ENCODE data around the gene ART4.

The ART4 gene

GRCh38 chr12:14850929-14851663 is 7.8 kb upstream of the ART4 start:
- DNase-seq: no peak

- DNase-seq: no peak
Measured at GRCh38 chr12:14849661-14850060, 6.3 kb upstream of the ART4 start.

GRCh38 chr12:14846876-14847580 is 3.7 kb upstream of the ART4 start:
- DNase-seq: no peak

- no peak for DNase-seq
Measured at GRCh38 chr12:14846042-14846587, 2.8 kb upstream of the ART4 start.

DNA sequence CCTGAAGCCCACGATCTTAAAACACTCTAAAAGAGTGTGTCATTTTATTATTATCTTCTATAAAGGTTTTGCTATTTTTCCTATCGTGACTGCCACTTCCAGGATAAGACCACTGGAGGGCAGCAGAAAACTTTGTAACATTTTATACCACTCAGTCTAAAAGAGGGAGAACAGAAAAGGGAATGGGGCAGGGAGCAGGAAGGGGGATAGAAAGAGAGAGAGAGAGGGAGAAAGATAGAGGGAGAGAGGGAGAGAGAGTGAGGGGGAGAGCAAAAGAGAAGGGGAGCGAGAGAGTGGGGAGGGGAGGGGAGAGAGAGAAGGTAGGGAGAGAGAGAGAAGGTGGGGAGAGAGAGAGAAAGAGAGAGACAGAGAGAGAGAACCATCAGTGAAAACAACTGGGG is 2.0 kb upstream of the ART4 start:
- DNase-seq: peak; percentile 40

DNA sequence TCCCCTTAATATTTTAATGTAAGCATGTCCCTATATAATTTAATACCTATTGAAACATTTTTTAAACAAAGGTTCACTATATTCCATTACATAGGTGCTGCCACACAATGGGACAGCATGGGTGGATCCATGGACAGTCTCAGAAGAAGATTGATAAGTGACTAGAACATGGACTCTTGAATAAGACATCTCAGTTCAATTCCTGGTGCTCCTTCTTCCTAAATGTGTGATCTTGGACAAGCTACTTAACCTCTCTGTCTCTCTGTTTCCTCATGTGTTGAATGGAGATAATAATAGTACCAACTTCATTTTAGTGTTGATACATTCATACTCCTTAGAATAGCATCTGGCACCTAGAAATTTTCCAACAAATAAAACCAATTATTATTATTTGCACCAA is 1.1 kb upstream of the ART4 start:
- DNase-seq: no peak

DNA sequence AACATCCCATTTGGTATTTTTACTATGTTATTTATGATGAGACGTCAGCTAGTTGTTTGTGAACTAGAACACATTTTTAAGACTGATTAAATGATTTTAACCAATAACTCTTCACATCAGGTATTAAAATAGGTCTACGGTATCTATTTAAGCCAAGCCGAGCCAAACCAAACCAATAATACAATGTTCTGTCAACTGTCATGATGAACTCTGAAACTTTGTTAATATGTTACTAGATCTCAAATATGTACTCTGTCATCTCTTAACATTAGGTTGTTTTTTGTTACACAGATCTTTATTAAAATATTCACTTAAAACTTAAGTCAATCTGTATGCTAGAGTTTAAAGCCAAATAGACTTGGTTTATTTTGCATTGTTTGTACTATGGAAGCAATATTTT is 1.0 kb downstream of the ART4 start:
- no peak for DNase-seq

DNA sequence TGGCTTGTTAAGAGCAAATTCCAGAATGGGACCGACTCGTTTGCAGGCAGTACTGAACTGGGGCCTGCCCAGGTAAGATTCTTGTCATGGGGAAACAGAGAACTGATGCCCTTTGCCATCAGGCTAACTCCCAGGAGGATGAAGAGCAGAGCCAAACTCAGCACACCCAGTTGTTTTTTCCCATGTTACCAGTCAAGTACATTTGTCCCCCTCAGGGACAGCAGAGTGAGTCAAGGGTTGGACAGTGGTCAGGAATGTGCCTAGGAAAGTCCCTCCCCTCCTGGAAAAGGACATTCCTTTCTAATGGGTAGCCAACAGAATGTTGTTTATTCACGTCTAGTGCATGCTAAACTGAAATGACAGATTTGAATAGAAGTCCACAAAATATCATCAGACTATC is 1.6 kb downstream of the ART4 start:
- DNase-seq: no peak

DNA sequence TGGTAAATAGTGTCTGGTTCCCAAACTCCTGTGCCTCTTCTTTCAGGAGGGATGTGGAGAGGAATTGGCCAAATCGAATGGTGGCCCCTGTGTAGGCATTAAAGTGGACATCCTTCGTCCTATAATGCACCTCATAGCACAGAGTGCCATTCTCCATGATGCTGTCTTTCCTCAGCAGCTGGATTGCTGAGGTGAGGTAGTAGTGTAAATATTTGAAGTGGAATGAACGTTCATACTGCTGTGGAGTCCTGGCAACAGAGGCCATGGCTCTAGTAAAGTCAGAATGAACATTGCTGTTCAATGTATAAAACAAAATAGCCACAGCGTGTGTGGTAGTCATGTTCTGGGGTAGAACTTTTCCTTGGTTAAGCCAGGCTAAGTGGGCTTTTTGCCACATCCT is 2.7 kb downstream of the ART4 start:
- no peak for DNase-seq

GRCh38 chr12:14839262-14839661 is 4.1 kb downstream of the ART4 start:
- DNase-seq: no peak

- no peak for DNase-seq
Measured at GRCh38 chr12:14836336-14837210, 6.8 kb downstream of the ART4 start.

DNA sequence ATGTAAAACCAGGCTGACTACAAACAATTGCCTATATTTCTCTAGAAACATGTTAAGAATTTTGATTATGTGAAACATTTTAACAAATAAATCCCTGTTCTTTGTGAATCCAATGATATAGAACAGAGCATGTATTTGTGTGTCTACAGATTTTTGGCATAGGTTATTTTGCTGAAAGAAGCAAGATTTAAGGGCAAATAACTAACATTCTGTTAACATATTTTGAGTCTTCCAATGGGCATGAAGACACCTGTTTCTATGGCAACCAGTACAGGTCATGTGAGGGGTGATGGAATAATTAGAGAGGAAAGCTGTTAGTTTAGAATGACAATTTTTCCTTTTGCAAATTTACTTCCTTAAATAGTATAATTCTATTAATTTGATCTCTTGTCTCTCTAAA is 8.8 kb downstream of the ART4 start:
- DNase-seq: no peak

DNA sequence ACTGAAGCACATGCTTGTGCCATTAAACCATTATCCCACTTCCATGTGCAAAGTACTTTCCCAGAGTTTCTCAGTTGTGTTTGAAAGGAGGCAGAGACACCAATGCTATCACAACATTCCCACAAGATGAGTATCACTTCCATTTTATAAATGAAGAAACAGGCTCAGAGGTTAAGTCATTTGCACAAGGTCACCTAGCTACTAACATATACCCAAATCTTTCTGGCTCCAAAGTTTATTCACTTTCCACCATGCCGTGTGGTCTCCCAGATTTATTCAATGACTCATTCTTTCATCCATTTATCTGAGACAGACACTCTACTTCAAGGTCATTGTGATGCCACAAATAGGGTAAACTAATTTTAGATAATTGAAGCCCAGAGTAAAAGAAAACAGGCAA is 9.4 kb downstream of the ART4 start:
- no peak for DNase-seq

- DNase-seq: no peak
Measured at GRCh38 chr12:14833336-14833735, 10.0 kb downstream of the ART4 start.

DNA sequence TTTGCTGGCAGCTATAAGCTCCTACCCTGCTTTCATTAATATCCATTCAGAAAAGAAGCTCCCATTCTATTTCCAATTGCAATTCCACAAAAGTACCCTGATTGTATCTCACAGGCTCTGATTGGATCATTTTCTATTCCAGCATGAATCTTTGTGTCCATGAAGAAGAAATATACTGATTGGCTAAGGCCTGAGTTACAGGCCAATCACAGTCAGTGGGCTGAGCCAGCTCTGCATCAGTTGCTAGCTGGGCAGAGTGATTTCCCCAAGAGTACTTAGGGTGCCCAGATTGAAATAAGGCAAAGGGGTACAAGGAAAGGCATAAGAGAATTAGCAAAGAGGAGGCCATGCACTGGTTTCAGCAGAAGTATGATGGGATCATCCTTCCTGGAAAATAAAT is 14.4 kb downstream of the ART4 start:
- no peak for DNase-seq

- DNase-seq: no peak
Measured at GRCh38 chr12:14827043-14827442, 16.3 kb downstream of the ART4 start.

GRCh38 chr12:14826491-14826890 is 16.8 kb downstream of the ART4 start:
- DNase-seq: no peak

GRCh38 chr12:14825256-14825655 is 18.1 kb downstream of the ART4 start:
- no peak for DNase-seq

GRCh38 chr12:14824012-14824634 is 19.2 kb downstream of the ART4 start:
- no peak for DNase-seq

DNA sequence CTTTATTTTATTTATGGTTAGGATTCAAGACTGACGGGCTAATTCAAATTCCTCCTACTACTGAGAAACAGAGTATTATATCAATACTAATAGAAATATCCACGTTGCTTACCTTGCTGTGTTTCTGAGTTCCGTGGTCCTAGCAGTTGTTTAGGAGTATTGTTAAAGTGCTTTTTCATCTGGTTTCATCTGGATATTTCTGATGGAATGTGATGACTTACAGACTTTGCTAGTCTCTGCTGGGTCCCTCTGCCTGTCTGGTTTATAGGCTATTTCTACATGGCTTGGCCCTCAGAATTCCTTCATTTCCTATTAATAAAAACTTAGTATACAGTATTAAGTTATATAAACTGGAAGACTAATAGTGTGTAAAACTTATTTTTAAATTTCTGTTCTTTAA is 29.3 kb downstream of the ART4 start, which contains the start of gene SMCO3:
Gene SMCO3 (minus strand): TSS at position 169 of the 400 bp plus-strand sequence. CDS start 7,502 bp downstream, outside the sequence.
- no peak for DNase-seq

GRCh38 chr12:14811486-14811885 is 31.8 kb downstream of the ART4 start:
- DNase-seq: no peak

DNA sequence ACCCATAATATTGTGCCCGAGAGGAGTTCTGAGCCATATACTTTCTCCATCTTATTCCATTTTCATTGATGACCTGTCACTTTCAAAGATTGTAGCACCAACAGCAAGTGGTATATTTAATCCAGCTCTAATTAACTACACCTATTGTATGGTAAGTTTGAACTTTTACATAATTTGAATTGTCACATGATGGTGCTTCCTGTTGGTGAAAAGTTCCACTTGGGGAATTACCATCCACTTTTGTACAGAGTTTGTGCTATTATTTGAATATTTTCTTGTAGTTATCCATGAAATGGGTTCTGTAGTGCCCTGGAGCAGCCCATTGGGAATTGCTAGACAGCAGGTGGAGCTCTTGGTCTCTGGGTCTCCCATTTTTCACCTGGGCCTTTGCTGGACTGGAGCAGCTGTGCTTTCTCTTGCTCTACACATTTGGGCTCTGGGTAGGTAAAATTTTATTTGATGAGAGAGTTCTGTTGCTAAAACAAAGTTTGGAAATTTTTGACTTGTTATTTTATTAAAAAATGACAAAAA is 32.3 kb downstream of the ART4 start:
- no peak for DNase-seq
